Stimulated activated CD4-positive, alpha-beta T cell treated with anti-CD3 and anti-CD28 coated beads, Interleukin-1b, Interleukin-23, amount 100 ng/mL, for 48 hours (primary cell): Measurements from ENCODE around the gene C16orf78.

Source experiments
- DNase-seq: peaks from one replicate; pipeline ENCODE4 v3.0.0-alpha.2; 2020

Gene C16orf78, protein sequence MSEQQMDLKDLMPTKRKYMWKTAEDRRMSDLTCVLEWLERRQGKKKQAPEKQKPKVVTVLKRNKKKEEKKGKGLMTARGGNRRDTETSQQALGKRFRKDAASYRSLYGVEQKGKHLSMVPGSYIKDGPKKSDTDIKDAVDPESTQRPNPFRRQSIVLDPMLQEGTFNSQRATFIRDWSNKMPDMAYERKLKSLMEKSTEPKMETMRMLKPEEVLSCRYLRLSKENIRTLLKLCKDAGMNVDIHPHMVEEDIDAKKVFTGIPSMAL

GRCh38 chr16:49373504-49373903, at the start of gene C16orf78:
Gene C16orf78 (plus strand): TSS chr16:49373804. CDS start chr16:49373940, 136 bp downstream.
- no peak for DNase-seq

DNA sequence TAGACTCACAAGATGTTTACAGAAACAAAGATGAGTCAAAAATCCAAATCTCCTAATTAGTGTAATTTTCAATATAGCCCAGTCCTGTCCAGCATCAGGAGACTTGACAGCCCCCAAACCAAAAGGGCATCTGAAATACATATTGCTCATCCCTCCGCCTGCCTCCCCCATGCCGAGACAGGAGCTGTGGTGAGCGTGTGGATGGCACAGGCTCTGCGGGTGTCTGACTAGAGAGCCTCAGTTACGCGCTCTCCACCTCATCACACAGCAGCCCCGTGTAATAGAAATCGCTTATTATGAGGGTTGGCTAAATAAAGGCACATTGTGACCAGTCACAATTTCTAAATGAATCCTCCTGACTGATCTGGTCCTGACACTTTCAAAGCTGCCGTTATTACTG, 48.9 kb upstream of the C16orf78 start:
- DNase-seq: no peak

GRCh38 chr16:49327466-49327865, 46.1 kb upstream of the C16orf78 start:
- no peak for DNase-seq

DNA sequence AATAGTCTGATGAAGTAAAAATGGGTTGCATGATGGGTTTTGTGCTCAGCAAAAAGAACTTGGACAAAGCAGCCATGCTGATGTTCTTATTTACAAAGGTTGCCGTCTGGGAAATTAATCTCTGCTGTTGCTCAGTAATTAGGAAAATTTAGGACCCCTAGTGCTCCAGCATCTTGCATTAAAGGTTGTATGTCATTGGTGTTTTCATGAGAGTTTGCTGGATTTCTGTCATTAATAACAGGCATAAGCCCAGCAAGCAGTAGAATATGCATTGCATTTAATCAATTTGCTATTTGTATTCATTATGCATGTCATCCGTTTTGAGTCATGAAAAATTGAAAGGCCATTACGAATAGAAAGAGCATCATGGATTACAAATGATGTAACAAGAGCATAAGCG, 45.3 kb upstream of the C16orf78 start:
- no peak for DNase-seq

- no peak for DNase-seq
Measured at GRCh38 chr16:49330562-49331201, 42.9 kb upstream of the C16orf78 start.

- DNase-seq: no peak
Measured at GRCh38 chr16:49332589-49333258, 40.9 kb upstream of the C16orf78 start.

DNA sequence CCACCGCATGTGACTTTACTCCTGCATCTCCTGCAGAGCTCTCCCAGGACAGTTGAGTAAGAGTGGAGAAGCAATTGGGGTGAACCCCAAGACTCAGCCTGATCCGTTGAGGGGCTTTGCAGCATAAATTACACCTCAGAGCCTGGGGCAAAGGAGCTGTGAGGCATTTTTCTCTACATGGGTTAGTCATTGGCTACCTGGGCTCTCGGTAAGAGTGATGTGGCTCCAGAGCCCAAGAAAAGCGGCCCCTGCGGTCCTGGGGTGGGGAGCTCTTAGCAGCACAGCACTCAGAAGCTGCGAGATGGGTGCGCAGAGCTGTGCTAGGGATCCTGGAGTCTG, 40.4 kb upstream of the C16orf78 start:
- no peak for DNase-seq

- DNase-seq: no peak
Measured at GRCh38 chr16:49335828-49336227, 37.8 kb upstream of the C16orf78 start.

GRCh38 chr16:49336581-49336980, 37.0 kb upstream of the C16orf78 start:
- DNase-seq: no peak

GRCh38 chr16:49337814-49338350, 35.7 kb upstream of the C16orf78 start:
- DNase-seq: no peak

GRCh38 chr16:49338611-49339265, 34.9 kb upstream of the C16orf78 start:
- no peak for DNase-seq

- DNase-seq: no peak
Measured at GRCh38 chr16:49340466-49340865, 33.1 kb upstream of the C16orf78 start.

DNA sequence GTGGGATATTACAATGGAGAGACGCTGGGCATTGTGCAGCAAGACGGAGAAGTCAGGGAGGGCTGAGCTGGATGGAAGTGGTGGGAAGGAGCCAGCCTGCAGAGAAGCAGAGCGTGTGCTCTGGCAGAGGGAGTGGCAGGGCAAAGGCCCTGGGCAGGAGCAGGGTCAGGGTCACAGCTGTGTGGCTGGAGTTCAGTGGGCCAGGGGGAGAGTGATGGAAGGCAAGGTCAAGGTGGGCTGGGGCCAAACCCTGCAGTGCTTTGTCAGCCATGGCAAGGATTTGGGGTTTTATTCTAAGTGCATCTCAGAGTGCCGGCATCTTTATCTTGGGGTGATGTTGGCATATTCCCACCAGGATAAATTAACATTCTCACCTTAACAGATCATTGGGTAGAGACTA, 31.9 kb upstream of the C16orf78 start:
- no peak for DNase-seq

GRCh38 chr16:49342336-49343265, 31.0 kb upstream of the C16orf78 start:
- no peak for DNase-seq

DNA sequence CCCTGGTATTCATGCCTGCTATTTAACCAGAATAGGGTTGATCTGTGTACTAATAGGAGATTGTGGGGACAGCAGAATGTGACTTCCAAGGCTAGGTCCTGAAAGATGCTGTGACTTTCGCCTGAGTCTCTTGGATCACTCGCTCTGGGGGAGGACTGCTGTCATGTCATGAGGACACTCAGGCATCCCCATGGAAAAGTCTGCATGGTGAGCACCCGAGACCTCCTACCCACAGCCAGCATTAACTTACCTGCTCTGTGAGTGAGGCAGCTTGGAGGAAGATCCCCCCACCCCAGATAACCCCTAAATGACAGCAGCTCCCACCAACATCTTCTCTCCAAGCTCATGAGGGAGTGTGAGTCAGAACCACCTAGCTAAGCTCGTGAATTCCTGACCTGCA, 30.3 kb upstream of the C16orf78 start:
- DNase-seq: no peak

DNA sequence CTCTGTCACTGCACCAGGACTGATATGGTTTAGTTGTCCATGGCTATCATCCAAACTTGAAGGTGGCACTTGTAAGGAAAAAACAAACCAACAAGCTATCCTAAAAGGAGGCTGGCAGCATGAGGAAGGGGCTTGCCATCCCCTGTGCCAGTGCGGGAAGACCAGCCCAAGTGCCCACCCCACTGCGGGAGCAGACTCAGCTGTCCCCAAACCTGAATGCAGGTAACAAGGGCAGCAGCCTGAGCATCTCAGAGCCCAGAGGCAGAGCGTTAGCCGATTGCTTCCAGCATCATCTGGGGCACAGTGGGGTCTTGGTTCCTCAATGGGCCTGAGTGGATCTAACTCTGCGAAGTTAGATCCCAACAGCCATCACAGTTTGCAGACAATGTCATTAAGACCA, 29.2 kb upstream of the C16orf78 start:
- no peak for DNase-seq

DNA sequence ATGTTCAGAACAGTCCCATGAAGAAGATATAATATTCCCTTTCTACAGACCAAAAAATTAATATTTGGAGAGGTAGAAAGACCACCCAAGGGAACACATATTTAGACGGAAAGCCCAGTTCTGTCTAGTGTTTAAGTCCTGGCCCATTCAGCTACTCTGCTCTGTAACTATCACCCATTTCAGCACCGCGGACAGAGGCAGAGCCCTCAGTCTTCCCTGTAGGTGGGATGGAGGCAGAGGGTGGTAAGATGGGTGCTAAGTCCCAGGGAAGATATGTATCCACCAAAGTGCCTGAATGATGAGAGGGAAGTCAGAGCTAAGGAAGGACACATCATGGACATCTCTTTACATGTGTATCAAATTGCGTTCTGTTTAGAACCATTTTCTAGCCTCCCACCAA, 27.8 kb upstream of the C16orf78 start:
- DNase-seq: no peak

DNA sequence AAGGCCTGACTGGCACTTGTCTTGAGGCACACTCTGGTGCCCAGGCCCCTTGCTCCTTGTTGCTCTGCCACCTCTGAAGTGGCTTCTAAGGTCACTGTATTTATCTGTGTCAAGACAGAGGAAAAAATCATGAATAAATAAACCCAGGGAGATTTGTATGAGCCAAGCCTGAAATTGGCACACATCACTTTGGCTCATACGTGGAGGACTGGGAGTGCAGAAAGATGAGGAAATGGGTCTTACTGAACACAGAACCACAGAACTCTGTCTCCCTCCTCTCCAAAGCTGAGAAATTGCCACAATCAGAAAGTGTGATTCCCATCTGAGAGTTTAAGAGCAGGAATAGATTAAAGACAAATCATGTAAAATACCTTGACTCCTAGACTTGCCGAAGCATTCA, 27.1 kb upstream of the C16orf78 start:
- DNase-seq: no peak

DNA sequence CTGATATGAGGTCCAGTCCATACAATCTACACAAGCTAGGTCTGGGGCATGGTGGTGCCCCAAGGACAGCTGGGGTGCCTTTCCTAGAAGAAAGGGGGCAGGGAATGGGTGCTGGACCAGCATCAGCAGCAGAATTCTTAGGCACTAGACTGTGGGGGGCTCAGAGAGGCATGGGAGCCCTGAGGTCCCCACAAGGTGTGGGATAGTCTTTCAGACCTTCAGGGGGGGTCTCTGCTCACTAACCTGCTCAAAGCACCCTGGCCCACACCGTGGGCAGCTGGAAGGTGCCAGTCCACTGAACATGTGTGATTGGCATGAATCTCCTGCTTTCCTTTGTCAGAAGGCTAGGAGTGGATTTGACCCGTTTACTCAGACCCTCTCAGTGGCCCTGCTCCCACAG, 26.1 kb upstream of the C16orf78 start:
- no peak for DNase-seq

DNA sequence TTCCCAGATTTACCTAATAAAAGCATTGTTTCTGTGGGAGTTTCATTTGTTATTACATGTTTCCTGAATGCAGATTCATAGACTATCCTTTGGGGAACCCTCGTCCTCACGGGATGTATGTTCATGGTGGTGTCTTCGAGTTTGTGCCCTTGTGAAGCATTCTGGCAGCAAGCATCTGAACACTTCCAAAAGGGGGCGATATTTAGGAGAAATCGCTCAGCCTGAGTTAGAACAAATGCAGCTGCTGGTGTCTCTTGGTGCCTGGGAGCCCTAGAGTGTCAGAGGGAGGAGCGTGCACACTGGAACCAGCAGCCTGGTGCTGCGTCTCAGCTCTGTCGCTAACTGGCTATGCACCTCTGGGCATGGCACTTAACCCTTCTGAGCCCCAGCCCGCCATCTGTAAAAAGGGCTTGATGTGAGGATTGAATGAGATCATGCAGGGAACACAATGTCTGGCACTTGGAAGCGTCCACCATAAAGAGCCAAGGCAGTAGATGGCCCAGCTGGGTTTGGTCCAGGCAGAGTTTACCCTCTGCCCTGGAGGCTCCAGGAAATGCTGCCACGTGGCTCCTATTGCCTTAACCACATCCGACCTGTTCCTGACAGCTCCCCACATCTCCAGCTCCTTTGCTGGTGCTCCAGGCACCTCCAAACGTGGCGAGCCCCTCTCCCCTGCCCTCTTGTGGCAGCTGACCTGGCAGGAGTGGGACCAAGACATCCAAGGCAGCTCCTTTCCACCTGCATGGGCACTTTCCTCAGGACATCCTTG, 25.0 kb upstream of the C16orf78 start:
- DNase-seq: no peak

DNA sequence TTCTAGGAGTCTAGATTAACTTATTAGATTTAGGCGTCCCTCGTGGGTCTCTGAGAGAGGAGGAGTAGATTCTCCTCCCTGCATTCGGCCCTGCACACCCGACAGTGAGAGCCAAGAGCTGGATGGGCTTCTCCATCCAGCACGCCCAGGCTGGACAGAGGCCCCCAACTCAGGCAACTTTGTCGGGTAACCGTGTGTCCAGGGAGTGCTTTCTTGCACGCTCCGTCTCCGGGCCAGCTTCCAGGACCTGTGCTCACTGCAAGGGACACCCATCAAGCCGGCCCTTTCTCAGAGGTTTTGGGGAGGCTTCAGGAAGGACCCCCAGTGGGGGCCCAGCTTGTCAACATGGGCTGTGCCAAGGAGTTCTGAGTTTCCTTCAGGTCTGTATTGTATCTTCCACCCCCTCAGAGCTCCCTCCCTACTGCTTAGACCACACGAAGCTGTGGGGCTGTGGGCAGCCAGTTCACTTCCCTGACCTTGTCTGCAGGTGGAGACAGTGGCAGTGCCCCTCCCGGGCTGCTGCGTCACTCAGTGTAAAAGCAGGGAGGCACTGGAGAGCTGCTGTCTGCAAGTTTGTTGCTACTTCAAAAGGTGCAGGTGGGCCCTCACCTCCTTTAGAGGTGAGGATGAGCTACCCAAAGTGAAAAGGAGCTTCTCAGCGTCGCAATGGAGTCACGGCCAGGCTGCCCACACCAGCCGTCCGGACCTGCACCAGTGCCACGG, 24.0 kb upstream of the C16orf78 start:
- DNase-seq: no peak
